ENCODE results near the gene MGAT4A. TPM values are rescaled to one million over a fixed set of nuclear protein-coding genes. Genes with fewer than 3 reads are reported as not detected.

MGAT4A gene
- total RNA-seq, 1 experiment from 2014 or later: 23.0 TPM

DNA sequence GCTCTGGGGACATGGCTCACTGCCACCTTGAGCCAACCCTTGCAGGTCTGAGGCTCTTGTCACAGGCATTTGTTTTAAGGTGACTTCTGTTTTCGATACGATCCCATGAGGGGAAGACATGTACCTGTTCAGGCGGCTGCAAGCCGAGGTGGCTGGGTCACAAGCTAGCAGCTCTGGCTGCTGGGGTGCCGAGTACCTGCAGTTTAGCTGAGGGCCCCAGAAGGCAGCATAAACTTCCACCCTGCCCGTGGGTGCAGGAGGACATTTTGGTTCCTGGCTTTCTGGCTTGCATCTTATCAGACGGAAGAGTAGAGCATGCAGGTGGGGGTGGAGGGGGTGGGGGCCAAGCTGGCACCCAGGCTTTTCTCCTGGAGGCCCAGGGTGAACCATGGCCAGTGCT lies 151.0 kb downstream of the MGAT4A start:
- DNase-seq: no peak
- Mint-ChIP-seq H3K9me3 (ENCODE audit: low read depth, unreplicated experiment) (no peaks in the 10 kb centered on the region), H3K4me3 (ENCODE audit: low read depth, unreplicated experiment) (no peak overlapping the region), H3K27me3 (ENCODE audit: unreplicated experiment) (no peaks in the 10 kb centered on the region), H3K36me3 (ENCODE audit: insufficient read depth, unreplicated experiment) (peaks cover 6% of the 10 kb centered on the region), H3K27ac (ENCODE audit: unreplicated experiment) (no peak overlapping the region), H3K4me1 (ENCODE audit: low read depth, unreplicated experiment) (no peaks in the 10 kb centered on the region)
- TF ChIP-seq, protein P1, sequence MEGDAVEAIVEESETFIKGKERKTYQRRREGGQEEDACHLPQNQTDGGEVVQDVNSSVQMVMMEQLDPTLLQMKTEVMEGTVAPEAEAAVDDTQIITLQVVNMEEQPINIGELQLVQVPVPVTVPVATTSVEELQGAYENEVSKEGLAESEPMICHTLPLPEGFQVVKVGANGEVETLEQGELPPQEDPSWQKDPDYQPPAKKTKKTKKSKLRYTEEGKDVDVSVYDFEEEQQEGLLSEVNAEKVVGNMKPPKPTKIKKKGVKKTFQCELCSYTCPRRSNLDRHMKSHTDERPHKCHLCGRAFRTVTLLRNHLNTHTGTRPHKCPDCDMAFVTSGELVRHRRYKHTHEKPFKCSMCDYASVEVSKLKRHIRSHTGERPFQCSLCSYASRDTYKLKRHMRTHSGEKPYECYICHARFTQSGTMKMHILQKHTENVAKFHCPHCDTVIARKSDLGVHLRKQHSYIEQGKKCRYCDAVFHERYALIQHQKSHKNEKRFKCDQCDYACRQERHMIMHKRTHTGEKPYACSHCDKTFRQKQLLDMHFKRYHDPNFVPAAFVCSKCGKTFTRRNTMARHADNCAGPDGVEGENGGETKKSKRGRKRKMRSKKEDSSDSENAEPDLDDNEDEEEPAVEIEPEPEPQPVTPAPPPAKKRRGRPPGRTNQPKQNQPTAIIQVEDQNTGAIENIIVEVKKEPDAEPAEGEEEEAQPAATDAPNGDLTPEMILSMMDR (IDR thresholded peaks at IDR 0.05; ENCODE audit: unreplicated experiment): no peak
- intact Hi-C loops (cut with micrococcal nuclease; ENCODE audit: unreplicated experiment): no loop called here
- BruUV-seq (replicated peaks): no TSS peak
- CTCF ChIA-PET: no interaction called here

DNA sequence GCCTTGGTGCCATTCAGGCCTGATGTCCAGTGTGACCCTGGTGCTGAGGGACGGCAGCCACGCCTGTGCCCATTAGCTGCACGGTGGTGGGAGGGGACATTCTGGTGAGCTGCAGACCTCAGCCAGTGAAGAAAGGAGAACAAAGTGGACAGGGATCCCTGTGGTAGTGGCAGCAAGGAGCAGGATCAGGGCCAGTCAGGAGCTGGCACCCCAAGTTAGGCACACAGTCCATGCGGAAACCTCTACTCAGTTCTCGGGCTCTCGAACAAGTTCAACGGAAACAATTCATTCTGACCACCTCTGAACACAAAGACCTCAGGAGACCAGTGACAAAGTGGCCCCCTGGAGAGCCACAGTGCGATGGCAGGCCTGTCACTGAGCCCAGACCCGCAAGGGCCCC lies 152.7 kb downstream of the MGAT4A start:
- Mint-ChIP-seq H3K27me3 (ENCODE audit: unreplicated experiment) (no peaks in the 10 kb centered on the region), H3K9me3 (ENCODE audit: low read depth, unreplicated experiment) (no peaks in the 10 kb centered on the region), H3K4me1 (ENCODE audit: low read depth, unreplicated experiment) (no peaks in the 10 kb centered on the region), H3K4me3 (ENCODE audit: low read depth, unreplicated experiment) (no peak overlapping the region), H3K27ac (ENCODE audit: unreplicated experiment) (no peak overlapping the region), H3K36me3 (ENCODE audit: insufficient read depth, unreplicated experiment) (peaks cover 6% of the 10 kb centered on the region)
- intact Hi-C loops (cut with micrococcal nuclease; ENCODE audit: unreplicated experiment): no loop called here
- no TSS peak for BruUV-seq (replicated peaks)
- TF ChIP-seq, protein P1 (IDR thresholded peaks at IDR 0.05; ENCODE audit: unreplicated experiment): no peak
- CTCF ChIA-PET: no interaction called here
- DNase-seq: no peak

DNA sequence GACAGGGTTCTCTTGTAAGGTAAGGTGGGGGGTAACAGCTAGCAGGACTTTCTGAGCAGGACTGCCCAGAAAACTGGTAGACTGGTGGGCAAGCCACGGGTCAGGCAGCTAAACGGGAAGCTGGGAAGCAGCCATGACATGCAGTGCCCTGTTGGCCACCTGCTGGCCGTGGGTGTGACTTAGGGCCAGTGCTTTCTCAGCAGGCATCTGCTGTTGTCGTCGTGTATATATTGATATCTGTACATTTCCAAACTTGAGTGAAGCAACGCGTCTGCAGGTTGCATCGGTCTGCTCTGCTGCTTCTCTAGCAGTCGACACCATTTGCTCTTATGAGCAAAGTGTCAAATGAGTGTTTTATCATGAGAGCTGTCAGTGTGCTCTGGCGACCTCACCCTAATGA lies 153.6 kb downstream of the MGAT4A start:
- CTCF ChIA-PET: no interaction called here
- DNase-seq: no peak
- H3K9me3 Mint-ChIP-seq (ENCODE audit: low read depth, unreplicated experiment): no peaks in the 10 kb centered on the region
- no TSS peak for BruUV-seq (replicated peaks)
- peaks cover 6% of the 10 kb centered on the region for H3K36me3 Mint-ChIP-seq (ENCODE audit: insufficient read depth, unreplicated experiment)
- intact Hi-C loops (cut with micrococcal nuclease; ENCODE audit: unreplicated experiment): no loop called here
- no peak overlapping the region for H3K27ac Mint-ChIP-seq (ENCODE audit: unreplicated experiment)
- TF ChIP-seq, protein P1 (IDR thresholded peaks at IDR 0.05; ENCODE audit: unreplicated experiment): no peak
- no peak overlapping the region for H3K4me3 Mint-ChIP-seq (ENCODE audit: low read depth, unreplicated experiment)
- H3K4me1 Mint-ChIP-seq (ENCODE audit: low read depth, unreplicated experiment): no peaks in the 10 kb centered on the region
- H3K27me3 Mint-ChIP-seq (ENCODE audit: unreplicated experiment): no peaks in the 10 kb centered on the region

DNA sequence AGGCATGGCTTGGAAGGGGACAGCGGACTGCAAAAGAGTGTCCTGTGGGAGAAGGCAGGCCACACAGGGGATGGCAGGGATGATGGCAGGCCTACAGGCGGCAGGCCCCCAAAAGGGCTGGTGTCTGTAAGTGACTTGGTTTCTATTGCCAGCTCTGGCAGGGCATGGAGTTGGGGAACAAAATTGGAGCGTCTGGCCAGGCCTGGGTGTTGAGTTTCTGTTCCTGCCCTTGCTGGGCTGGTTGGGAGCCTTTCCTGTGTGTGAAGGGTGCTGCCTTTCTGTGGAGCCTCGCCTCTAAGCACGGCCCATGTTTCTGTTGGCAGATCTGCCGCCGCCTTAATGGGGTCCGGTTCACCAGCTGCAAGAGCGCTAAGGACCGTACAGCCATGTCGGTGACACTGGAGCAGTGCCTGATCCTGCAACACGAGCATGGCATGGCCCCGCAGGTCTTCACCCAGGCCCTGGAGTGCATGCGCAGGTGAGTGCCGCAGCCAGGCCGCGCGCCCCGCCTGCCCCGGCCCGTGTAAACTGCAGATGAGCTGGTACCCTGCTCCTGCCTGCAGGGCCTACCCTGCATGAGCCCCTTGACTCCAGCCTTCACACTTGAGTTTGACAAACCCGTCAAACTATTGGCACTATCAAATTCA lies 154.1 kb downstream of the MGAT4A start:
- TF ChIP-seq, protein P1 (IDR thresholded peaks at IDR 0.05; ENCODE audit: unreplicated experiment): no peak
- no peak for DNase-seq
- Mint-ChIP-seq H3K27ac (ENCODE audit: unreplicated experiment) (no peak overlapping the region), H3K4me1 (ENCODE audit: low read depth, unreplicated experiment) (no peaks in the 10 kb centered on the region), H3K4me3 (ENCODE audit: low read depth, unreplicated experiment) (no peak overlapping the region), H3K27me3 (ENCODE audit: unreplicated experiment) (no peaks in the 10 kb centered on the region), H3K36me3 (ENCODE audit: insufficient read depth, unreplicated experiment) (peaks cover 6% of the 10 kb centered on the region), H3K9me3 (ENCODE audit: low read depth, unreplicated experiment) (no peaks in the 10 kb centered on the region)
- no TSS peak for BruUV-seq (replicated peaks)
- CTCF ChIA-PET: interaction anchor here (0.5 kb wide), 1 partner anchor 200 kb away, joined by 3 read pairs; no protein-coding TSS in a partner anchor
- intact Hi-C loops (cut with micrococcal nuclease; ENCODE audit: unreplicated experiment): no loop called here

All from Calu3 (cell line).